Kasumi-1 (cell line): ENCODE data around the gene CD300LG.
"Not testable (repeated sequence)": the region's sequence is repeated elsewhere in the genome, so short reads cannot be mapped to it uniquely, and the experiment has no call there.

Experiments used
- DNase-seq, 2 experiments: peaks; one replicate each; lab custom pipeline; 2025; lab: John Stamatoyannopoulos, UW

CD300LG gene

DNA sequence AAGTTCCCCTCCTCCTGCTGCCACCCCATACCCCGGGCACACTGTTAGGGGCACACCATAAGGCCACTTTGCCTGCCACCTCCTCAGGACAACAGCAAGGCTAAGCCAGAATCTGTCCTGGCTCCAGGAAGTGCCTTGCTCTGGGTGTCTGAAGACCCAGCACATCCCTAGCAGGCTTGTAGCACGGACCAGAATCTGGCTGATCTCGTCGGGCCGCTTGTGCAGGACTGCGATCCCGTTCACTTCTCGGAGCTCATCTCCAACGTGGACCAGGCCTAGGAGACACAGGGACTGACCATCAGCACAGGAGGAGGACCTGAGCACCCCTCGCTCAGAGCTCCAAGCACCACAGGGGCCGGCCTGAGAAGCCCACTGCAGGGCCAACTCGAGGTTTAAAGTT lies 21.4 kb upstream of the CD300LG start:
- no peak for DNase-seq

DNA sequence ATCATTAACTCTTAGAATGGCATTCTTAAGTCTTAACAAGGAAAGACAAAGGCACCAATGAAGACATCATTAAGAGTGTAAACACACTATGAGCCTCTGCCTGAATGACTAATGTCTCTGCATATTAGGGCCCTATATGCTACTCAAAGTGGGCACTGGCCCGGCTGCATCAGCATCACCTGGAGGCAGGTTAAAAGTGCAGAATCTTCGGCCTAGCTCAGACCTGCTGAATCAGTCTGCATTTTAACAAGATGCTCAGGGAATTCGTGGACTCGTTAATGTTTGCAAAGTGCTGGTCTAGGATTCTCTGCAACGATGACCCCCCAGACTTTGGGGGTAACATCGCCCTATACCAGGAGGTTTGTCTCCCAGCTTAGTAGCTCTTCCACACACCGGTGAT lies 20.8 kb upstream of the CD300LG start:
- no peak for DNase-seq

DNA sequence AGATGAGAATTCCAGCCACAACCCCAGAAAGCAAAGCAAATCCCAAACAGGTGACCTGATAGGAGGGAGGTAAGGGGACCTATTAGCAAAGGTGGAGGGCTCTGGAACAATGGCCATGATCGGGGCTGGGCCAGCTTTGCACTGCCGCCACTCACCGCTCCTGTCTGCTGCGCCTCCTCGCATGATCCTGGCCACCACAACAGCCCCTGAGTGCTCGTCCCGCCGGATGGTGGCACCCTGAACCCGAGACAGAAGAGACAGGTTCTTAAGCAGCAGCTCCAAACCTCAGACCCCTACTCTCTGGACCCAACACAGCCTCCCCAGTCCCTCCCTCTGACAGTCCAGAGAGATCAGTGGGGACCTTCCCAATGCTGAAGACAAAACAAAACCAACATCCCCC lies 19.4 kb upstream of the CD300LG start:
- DNase-seq, result no peak

DNA sequence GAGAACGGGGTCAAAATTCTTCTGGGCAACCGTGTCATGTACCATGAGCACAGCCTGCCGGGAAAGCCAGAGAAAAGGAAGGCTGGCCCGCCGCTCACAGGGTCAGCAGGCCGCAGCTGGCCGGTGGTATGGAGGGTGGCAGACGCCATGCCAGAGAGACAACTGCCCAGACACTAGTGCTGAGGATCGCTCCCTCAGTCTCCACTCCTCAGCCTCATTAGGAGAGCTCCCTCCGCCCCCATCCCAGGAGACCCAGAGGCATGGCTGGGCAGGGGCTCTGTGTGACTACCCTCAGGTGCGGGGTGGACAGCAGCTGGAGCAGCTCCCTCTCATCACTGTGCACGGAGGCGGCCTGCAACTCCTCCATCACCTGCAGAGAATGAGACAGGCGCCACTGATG lies 17.2 kb upstream of the CD300LG start:
- no peak for DNase-seq

DNA sequence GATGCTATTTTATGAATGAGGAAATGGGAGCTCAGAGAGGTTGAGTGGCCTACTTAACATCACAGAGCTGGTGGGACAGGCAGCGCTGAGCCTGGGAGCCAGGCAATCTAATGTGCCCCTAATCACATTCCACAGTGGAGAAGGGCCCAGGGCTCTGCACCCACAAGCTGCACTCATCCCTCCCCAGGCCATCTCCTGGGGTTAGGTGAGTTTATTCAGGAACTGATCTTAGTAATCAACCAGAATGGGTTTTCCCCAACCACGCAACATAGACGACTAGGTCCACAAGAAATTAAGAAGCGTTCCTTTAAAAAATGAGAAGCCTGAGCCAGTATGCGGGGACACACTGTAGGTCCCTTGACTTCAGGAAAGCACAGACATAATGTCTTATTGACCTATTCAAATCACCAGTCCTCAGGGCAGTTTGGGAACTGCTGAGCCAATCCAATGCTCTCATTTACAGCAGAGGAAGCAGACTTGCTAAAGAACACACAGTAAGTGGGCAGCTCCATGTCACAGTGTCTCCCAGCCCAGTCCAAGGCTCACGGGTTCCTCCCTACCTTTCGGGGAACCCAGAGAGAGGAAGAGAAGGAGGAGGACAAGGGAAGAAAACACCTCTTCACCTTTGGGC lies 16.4 kb upstream of the CD300LG start:
- no peak for DNase-seq

DNA sequence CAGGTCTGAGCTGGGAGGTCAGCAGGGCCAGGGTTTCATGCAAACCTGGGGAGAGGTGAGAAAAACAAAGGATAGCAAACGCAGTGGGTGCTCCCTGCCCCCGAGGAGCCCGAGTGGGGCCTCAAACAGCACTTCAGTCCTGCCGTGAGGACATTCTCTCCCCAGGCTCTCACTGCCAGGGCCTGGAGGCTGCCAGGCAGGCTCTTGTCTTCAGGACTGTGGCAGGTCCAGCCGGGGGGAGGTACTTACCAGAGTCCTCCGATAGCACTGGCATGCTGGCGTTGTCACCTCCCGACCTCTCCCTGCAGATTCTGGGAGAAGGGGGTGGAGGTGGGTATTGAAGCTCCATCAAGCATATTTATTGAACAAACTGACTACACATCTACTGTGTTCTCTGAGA lies 15.3 kb upstream of the CD300LG start:
- no peak for DNase-seq

DNA sequence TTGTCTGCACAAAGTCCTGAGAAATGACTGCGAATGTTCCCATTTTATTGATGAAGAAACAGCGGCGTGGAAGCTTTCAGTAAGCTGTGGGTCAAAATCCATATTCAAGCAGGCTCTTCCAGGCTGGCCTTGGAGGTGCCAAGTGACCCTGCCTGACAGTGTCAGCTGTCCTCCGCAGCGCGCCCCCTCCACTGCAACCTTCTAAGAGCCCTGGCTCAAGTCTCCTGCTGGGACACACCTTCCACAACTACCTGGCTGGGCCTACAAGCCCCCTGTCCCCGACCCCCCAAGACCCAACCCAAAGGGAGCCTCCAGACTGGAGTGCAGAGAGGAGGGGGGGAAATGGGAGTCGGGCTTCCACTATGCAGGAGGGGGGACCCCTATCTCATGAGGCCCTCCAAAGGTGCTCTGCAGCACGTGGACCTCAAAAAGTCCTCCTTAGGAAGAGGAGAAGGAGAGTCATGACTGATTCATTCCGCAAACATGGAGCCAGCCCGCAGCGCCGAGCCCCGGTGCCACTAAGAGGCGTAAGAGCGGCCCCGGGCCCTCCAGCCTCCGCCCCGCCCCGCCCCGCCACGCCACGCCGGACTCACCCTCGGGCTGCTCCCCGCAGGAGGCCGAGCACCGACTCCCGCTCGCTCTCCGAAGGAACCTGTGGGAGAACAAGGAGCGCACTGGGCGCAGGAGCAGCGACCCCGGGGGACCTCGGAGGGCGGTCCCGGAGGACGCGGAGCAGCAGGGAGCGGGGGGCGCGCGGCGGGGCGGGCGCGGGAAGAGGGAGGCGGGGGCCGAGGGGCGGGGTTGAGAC lies 14.6 kb upstream of the CD300LG start:
- no peak for DNase-seq

DNA sequence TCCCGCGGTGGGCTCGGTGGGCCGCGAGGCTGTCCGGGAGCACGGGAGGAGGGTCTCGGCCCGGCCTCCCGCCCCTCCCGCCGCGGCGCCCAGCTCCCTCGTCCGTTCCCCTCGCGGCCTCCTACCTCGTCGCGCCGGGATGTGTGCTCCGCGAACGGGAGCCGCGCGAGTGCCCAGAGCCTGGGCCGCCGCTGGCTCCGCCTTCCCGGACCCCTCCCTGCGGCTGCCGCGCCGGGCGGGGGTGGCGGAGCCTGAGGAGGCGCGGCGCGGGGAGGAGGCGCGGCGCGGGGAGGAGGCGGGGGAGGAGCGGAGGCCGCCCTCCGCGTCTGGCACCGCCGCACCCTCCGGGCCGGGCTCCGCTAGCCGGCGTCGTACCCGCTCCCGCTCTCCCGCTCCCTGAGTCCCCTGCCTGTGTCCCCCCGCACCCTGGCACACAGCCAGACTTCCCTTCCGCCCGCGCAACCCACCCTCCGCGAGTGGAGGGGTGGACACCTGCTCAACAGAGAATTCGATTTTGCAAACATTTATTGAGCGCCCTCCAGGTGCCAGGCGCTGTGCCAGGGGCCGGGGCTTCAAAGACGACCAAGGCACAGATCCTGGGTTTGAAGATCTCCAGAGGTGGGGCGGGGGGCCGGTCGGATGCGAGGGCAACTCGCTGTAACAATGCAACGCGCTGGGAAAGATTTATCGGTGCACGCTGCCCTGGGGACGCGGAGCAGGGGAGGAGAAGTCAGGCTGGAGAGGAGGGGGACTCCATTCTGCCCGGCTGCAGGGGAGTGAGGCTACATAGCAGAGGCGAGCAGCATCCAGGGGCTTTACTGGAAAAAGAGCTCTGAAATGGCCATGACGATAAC lies 13.8 kb upstream of the CD300LG start, which contains the start of gene MPP3:
TSS of gene MPP3 (minus strand) at position 171 of the 854 bp plus-strand sequence. CDS start 1,240 bp downstream, outside the sequence.
- DNase-seq, result peak; percentile 12 to 28

DNA sequence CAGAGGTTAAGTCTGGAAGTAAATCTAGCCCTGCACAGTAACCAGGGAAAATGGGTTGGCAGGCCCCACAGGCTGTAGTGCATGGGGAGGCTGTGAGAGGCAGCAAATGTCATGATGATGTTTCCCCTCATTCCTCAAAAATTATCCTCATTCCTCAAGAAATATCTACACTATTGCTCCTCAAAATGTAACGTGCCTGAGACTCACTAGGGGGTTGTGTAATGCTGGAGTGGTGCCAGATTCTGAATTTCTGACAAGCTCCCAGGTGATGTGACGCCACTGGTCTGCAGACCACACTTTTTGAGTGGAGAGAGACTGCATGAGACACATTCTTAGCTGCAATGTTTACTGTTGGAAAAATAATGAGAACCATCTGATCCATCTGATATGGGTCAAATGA lies 12.9 kb upstream of the CD300LG start:
- no peak for DNase-seq

DNA sequence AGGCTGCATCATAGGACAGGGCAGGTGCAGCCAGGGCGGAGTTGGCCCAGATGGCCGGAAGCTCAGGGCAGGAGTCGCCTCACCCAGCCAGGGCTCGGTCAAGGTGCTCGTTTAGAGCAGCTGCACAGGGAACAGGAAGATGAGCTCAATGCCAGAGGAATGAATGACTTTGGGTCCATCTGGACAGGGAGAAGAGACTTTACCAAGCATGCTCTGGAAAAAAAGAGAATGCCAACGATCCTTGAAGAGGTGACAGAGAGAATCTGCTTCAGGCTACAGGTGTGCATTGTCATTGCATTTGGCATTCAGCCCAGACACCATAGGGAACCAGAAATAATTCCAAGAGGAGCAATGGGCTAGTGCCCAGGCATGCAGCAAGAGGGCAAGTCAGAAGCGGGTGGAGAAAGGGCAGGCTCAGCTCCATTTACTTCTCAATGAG lies 7.3 kb upstream of the CD300LG start:
- no peak for DNase-seq

DNA sequence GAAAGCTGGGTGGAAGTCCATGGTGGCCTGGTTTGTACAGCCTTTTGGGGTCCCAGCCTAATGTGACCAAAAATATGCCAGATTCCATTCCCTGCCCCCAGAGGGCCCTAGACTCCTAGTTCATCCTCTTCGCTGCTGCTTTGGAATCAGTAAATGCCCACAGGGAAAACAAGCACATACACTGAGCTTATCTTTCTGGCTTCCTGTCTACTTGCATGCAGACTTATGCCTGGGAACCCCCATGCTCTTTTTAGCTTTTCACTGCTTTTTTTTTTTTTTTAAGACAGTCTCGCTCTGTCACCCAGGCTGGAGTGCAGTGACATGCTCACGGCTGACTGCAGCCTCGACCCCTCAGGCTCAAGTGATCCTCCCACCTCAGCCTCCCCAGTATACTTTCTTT lies 6.2 kb upstream of the CD300LG start:
- DNase-seq, result peak; percentile 26 to 34

DNA sequence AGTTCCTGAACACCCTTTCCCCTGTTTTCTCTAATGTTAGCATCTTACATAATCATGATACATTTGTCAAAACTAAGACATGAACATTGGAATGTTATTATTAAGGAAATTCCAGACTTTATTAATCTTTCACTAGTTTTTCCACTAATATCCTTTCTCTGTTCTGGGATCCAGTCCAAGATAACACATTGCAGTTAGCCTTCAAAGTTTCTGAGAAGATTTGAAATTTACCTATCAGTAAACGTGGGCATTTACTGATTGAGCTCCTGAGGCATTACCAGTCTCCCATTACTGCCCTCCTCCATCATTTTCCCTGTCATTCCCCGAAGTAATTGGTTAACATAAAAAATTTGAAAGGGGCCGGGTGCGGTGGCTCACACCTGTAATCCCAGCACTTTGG lies 5.7 kb upstream of the CD300LG start:
- DNase-seq, result no peak

DNA sequence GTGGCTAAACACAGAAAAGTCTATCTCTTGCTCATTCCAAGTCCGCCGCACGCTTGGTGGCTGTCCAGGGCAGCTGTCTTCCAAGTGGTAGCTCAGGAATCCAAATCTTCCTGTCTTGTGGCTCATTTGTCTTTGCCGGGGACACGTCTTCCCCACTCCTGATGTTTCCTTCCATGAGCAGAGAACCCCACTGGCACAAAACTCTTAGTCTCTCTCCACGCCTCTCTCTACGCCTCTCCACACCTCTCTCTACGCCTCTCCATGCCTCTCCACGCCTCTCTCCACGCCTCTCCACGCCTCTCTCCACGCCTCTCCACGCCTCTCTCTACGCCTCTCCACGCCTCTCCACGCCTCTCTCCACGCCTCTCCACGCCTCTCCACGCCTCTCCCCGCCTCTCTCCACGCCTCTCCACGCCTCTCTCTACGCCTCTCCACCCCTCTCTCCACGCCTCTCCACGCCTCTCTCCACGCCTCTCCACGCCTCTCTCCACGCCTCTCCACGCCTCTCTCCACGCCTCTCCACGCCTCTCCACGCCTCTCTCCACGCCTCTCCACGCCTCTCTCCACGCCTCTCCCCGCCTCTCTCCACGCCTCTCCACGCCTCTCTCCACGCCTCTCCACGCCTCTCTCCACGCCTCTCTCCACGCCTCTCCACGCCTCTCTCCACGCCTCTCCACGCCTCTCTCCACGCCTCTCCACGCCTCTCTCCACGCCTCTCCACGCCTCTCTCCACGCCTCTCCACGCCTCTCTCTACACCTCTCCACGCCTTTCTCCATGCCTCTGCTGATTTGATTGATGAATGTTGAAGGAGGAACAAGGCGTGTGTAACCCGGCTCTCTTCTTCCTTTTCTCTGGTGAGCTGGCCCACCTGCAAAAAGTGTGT lies 4.6 kb upstream of the CD300LG start:
- not testable (repeated sequence) for DNase-seq

DNA sequence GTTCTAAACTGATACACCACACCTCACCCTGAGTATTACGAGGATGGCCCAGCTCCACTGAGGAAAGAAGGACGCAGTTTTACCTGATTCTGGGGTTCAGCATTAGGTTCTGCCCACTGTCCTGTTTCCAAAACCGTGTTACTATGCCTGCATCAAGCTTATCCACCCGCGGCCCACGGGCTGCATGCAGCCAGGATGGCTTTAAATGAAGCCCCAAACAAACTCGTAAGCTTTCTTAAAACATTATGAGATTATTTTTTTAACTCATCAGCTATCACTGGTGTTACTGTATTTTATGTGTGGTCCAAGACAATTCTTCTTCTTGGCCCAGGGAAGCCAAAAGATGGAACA lies 4.0 kb upstream of the CD300LG start:
- DNase-seq, result no peak

DNA sequence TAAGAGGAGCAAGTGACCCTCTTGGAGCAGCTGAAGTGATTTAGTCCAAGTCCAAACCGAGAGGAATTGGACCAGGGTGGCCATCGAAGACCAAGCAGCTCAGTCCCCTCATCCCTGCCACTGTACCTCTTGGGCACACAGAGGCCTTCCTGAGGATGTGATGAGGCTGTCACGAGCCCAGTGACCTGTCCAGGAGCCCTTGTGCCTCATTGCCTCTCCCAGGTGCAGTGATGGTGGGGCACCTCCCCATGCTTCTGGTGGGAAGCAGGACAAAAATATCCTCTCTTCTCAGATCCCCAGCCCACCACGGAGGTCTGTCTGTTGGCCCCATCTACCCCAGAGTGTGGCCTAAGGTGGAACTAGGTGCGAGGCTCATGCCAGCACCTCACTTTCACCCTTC lies 2.7 kb upstream of the CD300LG start:
- DNase-seq, result no peak

DNA sequence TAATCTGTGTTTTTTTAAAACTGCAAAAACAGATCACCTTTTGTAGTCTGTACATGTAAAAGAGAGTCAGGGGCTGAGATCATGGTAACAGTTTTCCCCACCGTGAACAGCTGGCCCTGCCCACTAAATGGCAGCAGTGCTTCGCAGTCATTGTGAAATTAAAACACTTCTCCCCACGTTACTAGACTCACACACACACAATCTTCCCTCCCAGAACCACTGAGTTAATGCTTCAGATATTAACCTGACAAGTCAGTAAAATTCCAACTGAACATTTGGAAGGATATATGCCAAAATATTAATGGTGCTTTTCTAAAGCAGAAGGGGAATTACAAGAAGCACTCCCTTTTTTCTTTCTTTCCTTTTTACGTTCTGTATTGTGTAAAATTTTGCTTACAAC lies 1.2 kb upstream of the CD300LG start:
- no peak for DNase-seq

DNA sequence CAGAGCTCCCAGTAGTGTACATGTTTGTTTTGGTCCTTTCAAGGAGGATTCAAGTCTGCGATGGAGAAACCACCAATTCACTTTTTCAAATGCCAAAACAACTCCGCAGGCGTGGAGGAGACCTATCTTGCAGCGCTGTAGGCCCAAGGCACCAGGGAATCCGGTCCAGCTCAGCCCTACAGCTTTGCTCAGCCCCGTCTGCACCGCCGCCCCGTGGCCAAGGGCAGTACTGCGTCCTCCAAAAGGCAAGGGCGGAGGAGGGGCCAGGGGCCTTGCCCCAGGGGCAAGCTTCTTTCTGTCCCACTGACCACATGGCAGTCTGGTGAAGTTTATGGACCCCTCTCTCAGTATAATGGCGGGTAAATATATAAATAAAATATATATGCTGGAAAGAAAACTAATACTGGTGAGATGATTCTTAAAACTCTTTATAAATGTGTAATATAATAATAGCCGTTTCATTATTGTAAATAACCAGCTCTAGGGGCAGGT lies 709 bp upstream of the CD300LG start:
- peak; percentile 45 to 61 for DNase-seq

DNA sequence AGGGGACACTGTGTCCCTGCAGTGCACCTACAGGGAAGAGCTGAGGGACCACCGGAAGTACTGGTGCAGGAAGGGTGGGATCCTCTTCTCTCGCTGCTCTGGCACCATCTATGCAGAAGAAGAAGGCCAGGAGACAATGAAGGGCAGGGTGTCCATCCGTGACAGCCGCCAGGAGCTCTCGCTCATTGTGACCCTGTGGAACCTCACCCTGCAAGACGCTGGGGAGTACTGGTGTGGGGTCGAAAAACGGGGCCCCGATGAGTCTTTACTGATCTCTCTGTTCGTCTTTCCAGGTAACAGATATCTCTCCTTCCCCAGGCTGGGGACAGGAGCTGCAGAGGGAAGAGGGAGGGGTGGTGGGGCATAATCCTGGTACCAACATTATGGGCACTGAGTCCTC lies 1.6 kb downstream of the CD300LG start:
- DNase-seq, result no peak

DNA sequence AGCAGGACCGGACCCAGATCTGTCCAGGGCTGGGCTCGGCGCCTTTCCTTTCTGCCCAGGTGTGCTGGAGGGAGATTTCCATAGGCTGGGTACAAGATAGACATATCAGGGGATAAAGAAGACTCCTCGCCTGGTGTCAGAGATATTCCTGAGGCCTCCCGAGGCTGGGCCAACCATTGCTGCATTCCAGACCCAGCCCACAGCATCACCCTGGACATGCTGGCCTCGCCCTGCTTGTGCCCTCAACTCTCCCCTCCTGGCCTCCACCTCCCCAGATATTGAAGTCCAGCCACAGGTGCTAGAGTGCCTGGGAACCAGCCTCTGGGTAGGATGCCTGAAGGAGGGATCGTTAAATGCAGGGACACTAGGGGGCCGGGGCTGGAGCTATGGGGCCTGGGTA lies 2.1 kb downstream of the CD300LG start:
- no peak for DNase-seq

DNA sequence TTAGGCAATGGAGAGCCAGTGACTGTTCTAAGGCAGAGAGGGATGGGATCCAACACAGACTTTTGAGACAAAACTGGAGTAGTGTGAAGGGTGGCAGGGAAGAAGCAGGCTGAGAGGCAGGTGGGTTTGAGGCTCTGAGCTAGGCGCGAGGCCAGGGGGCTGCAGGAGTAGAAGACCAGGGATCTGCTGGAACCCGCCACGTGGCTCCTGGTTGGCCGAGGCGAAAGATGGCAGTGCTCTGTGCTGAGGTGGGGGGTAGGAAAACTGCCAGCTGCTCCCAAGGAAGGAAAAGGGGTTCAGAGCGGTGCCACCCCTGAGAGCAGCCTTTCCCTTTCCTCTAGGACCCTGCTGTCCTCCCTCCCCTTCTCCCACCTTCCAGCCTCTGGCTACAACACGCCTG lies 5.6 kb downstream of the CD300LG start:
- DNase-seq, result no peak

DNA sequence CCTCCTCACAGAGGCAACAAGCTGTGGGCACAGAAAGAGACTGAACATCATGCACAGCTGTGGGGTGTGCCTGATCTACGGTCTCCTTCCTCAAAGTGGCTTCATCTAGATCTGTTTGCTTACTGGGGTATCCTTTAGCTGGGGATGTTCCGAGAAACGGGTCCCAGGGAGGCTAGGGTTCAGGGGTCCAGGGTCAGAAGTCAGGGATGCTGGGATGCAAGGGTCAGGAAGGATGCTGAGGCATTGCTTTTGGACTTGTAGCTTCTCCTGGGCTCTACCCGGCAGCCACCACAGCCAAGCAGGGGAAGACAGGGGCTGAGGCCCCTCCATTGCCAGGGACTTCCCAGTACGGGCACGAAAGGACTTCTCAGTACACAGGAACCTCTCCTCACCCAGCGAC lies 6.6 kb downstream of the CD300LG start:
- no peak for DNase-seq

DNA sequence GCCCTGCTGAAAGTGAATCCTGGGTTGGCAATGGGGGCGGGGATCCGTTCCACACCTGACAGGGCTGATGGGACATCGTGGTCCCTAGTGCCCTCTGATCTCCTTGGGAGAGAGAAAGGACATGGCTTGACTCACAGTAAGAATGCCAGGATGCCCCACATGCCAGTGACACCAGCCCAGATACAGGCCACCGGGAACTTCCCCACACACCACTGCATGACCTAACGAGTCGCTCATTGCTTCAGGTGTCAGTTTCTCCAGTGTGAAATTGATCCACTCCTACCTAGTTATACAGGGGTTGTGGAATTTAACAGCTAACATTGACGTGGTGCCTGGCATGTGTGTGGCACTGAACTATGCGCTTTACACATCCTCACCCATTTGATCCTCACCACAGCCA lies 7.5 kb downstream of the CD300LG start:
- DNase-seq, result no peak
